Endothelial cell of umbilical vein (primary cell): Measurements from ENCODE around the gene IRF8.

ENCODE experiments used
- EZH2 ChIP-seq: IDR thresholded peaks from 2 replicates; pipeline ENCODE4 v1.6.1; 2012; ENCODE audit warnings: borderline replicate concordance, low read depth, mild to moderate bottlenecking, moderate library complexity, low read length, inconsistent platforms; ENCODE audit not compliant: severe bottlenecking
- FOS ChIP-seq: IDR thresholded peaks from 2 replicates; pipeline ENCODE4 v1.6.1; 2011; ENCODE audit warnings: mild to moderate bottlenecking, low read length, moderate library complexity, borderline replicate concordance; ENCODE audit not compliant: insufficient read depth
- GATA2 ChIP-seq: IDR thresholded peaks from 2 replicates; pipeline ENCODE4 v1.7.0; 2011; ENCODE audit warnings: low read depth, mild to moderate bottlenecking, moderate library complexity, mixed read lengths, low read length; ENCODE audit not compliant: insufficient read length, insufficient read depth
- JUN ChIP-seq: IDR thresholded peaks from 2 replicates; pipeline ENCODE4 v1.6.1; 2011; ENCODE audit warnings: borderline replicate concordance, low read depth; ENCODE audit not compliant: insufficient read length, insufficient read depth
- MYC ChIP-seq: IDR thresholded peaks from one replicate; pipeline ENCODE4 v1.6.1; 2011; ENCODE audit warnings: mild to moderate bottlenecking, low read depth, low read length
- POLR2A ChIP-seq: IDR thresholded peaks from 2 replicates; pipeline ENCODE4 v1.6.1; 2012; ENCODE audit warnings: low read depth, mild to moderate bottlenecking, control low read depth, low read length
- POLR2AphosphoS5 ChIP-seq: IDR thresholded peaks from 2 replicates; pipeline ENCODE4 v1.6.1; 2012; ENCODE audit warnings: low read depth, mild to moderate bottlenecking, control low read depth, low read length, moderate library complexity; ENCODE audit not compliant: insufficient read depth
- TF ChIP-seq, protein P1 (sequence below), 2 donors: IDR thresholded peaks; 1 replicate in 1 of 2; 2 replicates in 1 of 2; pipeline ENCODE4 v1.5.1; 2011; ENCODE audit warnings: low read length in 2 of 2, mild to moderate bottlenecking in 2 of 2, moderate library complexity in 2 of 2, control low read depth in 1 of 2, inconsistent platforms in 1 of 2, low read depth in 1 of 2; ENCODE audit not compliant: insufficient read depth in 1 of 2; ENCODE audit errors: extremely low read depth in 1 of 2

GRCh38 chr16:85913141-85913601, 14.2 kb downstream of the IRF8 start:
- TF ChIP-seq, protein P1, sequence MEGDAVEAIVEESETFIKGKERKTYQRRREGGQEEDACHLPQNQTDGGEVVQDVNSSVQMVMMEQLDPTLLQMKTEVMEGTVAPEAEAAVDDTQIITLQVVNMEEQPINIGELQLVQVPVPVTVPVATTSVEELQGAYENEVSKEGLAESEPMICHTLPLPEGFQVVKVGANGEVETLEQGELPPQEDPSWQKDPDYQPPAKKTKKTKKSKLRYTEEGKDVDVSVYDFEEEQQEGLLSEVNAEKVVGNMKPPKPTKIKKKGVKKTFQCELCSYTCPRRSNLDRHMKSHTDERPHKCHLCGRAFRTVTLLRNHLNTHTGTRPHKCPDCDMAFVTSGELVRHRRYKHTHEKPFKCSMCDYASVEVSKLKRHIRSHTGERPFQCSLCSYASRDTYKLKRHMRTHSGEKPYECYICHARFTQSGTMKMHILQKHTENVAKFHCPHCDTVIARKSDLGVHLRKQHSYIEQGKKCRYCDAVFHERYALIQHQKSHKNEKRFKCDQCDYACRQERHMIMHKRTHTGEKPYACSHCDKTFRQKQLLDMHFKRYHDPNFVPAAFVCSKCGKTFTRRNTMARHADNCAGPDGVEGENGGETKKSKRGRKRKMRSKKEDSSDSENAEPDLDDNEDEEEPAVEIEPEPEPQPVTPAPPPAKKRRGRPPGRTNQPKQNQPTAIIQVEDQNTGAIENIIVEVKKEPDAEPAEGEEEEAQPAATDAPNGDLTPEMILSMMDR (IDR thresholded peaks at IDR 0.05; ENCODE audit: extremely low read depth in 1 of 2, insufficient read depth in 1 of 2, low read depth in 1 of 2, low read length in 2 of 2), result no peak
- no peak for TF ChIP-seq JUN
- no peak for TF ChIP-seq POLR2A
- TF ChIP-seq EZH2, result no peak
- no peak for TF ChIP-seq POLR2AphosphoS5
- TF ChIP-seq MYC, result no peak
- TF ChIP-seq FOS, result no peak
- TF ChIP-seq GATA2, result no peak
